ENCODE measurements around the gene FAM110D.
A peak's percentile ranks its signal among the peaks of the same experiment; 100 is the strongest.

FAM110D gene

DNA sequence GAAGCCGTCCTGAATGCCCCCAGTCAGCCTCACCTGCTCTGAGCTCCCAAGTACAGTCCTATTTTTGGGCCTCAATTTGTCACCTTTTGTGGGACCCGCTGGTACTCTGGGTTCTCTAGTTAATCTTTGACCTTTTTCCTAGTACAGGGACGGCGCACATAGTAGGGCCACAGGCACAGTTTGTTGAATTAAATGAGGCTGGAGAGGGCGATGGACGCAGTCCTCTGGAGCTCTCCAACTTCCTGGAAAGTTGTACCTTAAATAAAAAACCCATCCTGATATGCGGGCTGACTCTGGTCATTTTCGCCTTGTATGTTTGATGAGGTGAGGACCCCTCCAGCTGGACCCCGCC, 4.8 kb downstream of the FAM110D start:
- no peak for DNase-seq (ENCODE audit: low spot score)

DNA sequence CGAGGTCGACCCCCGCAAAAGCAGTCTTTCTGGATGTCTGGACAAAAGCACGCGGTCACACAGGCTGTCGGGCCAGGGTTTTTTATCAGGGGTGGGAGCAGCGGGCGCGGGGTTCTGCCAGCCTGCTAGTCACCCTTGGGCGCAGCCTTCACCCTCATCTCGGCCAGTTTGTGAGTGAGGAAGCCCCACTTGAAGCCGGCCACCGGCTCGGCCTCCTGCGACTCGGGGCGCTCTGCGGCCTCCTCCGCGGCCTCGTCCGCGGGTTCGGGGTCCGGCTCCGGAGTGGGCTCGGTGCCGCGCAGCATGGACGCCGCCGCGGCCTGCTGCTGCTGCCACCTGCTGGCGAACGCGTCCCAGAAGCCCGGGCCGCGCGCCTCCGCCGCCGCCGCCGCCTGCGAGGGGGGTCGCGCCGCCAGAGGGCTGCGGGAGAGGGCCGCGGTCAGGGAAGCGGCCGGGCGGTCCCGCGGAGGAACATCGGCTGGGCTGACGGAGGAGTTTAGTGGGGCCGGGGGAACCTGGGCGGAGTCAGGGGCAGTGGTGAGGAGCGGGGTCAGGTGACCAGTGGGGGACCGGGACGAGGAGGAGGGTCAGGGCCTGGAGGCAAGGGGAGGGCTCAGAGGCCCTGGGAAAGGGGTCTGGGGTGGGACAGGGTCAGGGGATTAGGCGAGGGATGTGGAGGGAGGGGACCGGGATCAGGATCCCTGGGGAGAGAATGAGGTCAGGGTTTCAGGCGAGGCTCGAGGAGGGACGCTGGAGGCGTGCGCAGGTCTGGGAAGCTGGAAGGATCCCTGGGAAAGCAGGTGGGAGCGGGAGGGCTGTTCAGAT, 5.4 kb downstream of the FAM110D start:
- peak; percentile 56 for DNase-seq (ENCODE audit: low spot score)

DNA sequence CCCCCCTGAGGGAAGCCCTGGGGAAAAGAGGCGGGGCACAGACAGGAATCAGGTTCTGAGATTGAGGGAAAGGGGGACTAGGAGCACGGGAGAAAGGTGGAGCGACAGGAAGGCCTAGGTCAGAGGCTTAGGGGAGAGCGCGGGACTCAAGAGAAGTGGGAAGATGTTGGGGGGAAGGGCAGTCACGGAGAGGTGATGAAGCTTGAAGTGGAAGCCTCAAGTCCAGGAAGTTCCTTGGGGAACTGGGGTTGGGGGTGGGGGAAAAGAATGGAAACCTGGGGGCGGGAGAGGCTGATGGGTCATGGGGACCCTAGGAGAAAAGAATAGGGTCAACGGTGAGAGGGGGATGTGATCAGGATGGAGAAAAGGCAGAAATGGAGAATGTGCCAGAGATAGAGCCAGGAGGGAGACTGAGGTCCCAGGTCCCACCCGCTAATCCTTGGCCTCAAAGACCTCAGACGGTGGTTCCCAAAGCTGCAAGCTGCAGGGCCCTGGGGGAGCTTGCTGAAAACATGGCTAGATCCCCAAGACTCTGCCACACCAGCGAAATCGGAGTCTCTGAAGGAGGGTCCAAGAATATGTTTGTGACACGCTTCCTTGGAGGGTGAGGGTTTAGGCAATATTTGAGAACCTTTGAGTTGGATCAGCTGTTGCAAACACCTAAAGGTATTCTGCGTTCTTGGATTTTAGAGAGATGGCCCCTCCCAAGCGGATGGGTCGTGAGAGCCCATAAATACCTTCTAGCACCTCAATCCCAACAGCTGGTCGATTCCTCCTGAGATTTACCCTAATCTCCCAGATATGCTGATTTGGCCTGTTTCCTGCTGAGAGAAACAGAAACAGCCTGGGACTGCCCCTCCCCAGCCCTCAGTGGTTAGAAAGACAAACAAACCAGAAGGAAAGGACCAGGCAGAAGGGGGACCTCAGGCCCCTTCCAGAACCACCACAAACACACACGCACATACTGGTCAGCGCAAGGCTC, 6.3 kb downstream of the FAM110D start:
- no peak for DNase-seq (ENCODE audit: low spot score)

DNA sequence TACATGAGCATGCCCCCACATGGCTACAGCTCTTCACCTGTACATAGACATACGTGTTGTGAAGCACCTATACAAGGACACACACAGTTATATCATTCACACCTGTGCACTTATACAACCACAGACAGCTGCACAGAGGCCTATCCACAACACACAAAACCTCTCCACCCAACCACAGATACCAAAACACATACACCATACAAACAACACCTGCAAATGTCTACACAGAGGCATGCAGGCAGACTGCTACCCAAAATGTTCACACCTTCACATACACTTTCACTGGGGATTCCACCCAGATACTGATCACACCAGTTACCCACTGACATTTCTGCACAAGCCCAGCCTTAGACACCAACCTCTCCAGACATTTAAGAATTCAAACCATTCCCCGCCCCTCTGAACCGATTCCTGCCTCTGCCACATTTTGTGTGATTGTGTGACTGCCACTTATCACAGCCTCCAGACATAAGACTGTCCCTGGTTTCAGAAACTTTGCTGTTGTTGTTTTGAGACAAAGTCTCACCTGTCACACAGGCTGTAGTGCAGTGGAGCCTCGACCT, 7.9 kb downstream of the FAM110D start:
- no peak for DNase-seq (ENCODE audit: low spot score)

DNA sequence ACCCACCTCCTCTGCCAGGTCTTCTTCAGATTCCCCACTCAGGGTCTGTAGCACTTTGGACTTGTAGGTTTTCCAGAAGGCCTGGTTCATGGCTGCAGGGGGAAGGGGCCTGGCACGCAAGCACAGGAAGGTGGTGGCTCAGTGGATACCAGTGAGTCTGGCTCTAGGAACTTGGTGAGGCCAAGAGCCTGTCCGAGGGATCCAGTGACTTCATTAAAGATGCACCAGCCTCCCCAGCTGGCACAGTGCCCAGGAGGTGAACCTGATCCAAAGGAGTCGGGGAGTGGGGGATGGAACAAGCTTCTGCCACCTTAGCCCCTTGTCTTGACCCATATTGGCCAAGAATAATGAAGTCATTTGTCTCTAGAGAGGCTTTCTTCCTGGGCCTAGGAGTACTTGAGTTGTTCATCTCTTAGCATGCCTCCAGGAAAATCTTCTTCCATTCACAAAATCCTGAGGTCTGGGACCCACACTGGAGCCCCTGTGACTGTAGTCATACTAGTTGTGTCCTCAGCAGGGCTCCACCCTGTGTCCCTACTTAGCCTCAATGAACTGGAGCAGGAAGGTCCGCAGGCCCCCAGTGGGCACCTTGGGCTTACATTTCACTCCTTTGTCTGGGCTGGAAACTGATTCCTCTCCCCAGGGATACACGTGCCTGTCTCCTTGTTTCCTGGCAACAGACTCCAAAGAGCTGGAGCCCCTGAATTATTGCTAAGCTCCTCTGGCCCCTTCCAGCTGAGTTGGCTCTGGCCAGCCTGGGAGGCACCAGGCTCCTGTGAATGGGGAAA, 9.7 kb downstream of the FAM110D start, which contains the start of gene C1orf232:
Gene C1orf232, minus strand, starts transcription at position 554 of the 788 bp plus-strand sequence. Its CDS starts 464 bp downstream, at position 90.
- DNase-seq (ENCODE audit: low spot score) = no peak

DNA sequence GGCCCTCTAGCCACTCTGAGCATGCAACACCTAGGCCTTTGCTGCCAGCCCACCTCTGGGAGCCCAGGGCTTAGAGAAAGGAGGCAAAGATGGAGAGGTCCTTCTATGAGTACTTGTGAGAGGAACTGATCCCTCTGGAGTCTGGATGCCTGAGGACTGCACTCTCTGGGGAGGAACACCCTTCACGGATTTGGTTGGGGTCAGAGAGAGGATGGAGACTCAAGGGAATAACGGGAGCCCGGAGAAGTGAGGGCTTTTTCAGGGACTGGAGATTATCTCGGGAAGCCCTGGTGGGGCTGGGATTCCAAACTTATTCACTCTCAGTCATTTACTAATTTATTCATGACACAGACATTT, 10.3 kb downstream of the FAM110D start:
- DNase-seq (ENCODE audit: low spot score) = no peak

DNA sequence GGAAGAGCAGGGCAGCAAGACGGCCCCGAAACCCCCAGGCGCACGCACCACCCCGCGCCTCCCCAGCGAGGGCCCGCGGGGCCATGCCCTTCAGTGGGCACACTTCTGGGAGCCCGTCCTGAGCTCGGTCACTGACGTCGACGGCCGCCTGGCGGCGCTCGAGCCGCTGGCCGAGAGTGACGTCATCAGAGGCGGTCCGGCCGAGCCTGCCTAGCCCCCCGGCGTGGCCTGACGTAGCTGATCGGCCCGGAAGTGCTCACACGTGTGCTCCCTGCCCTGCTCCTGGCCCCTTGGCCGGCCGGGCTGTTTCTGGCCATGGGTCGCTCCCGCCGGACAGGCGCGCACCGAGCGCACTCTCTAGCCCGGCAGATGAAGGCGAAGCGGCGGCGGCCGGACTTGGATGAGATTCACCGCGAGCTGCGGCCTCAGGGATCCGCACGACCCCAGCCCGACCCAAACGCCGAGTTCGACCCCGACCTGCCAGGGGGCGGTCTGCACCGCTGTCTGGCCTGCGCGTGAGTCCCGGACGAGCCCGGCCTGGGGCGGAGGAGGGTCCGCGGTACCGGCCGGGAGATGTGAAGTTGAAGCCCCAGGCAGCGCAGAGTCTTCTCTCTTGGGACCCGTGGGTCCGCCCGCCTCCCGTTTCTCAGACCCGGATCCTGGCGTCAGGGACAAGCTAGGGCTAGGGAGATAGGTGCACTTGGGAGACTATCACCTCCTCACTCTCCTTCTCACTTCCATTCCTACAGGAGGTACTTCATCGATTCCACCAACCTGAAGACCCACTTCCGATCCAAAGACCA, 11.0 kb downstream of the FAM110D start, which contains the start of gene ZNF593:
Gene ZNF593, plus strand, starts transcription at position 240 of the 803 bp plus-strand sequence. Its CDS starts 76 bp downstream, at position 316.
- DNase-seq (ENCODE audit: low spot score) = peak; percentile 99

DNA sequence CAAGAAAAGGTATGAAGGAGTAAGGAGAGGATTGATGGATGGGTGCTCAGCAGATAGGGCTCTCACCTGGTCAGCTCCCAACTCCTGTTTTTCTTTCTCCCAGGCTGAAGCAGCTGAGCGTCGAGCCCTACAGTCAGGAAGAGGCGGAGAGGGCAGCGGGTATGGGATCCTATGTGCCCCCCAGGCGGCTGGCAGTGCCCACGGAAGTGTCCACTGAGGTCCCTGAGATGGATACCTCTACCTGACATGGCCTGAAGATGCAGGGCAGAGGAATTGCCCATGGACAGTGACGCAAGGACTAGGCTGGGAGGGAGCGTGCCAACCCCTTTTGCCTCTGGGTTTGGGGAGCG, 11.6 kb downstream of the FAM110D start:
- no peak for DNase-seq (ENCODE audit: low spot score)

DNA sequence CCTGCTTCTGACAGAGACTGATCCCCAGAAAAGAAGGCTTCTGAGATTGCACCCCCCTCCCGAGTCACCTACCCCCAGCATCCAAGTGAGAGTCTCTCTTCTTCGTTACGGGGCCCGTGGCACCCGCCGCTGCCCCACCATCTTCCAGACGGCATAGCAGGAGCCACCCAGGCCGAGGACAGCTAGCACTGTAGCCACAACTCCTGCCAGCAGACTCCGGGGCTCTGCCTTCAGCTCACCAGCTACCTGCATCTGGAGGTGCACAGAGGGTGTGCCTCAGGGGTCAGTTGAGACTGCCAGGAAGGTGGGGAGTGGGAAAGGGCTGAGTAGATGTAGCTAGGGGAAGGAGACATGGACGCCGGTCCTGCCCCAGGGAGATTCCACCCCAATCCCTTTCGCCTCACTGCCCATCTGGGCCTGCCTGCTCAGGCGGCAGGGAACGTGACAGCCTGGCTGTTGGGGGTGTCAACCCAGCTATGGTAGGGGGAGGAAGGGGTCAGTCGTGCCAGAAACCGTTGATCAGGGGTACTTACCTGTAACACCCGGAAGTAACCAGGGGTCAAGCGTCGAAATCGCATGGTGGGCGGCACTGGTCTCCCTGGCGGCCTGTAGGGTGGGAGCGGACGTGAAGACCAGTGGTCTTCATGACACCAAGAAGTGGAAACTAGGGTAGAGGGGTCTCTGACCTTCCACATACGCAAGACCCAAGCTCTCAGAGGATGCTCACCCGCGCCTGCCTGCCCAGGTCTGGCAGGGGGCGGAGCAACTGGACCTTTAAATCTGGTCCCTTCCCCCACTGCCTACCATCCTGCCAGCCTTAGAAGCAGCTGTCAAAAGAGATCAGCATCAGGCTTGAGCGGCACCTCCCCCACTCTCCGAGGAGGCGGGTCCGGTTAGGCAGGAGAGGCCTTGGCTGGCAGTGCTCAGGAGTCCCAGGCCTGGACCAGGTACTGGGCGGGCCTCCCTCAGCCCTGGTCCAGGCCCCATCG, 12.5 kb downstream of the FAM110D start, which contains the start of gene ZNF593OS:
Gene ZNF593OS, minus strand, starts transcription at position 749 of the 989 bp plus-strand sequence. Its CDS starts 171 bp downstream, at position 578.
- DNase-seq (ENCODE audit: low spot score) = no peak

DNA sequence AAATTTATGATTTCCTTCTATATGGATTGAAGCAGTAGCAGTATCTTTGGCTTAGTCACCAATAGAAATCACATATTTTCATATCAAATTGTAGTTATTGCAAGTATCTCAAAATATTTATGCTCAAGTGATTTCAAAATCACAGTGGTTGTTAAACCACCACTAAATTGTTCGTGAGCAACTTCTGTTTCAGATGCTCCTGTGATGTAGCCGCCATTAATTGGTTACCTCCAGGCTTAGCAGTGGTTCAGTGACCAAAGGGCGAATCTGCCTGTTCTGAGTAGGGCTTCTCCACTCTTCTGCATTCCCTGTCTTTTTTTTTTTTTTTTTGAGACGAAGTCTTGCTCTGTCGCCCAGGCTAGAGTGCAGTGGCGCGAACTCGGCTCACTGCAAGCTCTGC, 16.5 kb downstream of the FAM110D start:
- DNase-seq (ENCODE audit: low spot score) = no peak

DNA sequence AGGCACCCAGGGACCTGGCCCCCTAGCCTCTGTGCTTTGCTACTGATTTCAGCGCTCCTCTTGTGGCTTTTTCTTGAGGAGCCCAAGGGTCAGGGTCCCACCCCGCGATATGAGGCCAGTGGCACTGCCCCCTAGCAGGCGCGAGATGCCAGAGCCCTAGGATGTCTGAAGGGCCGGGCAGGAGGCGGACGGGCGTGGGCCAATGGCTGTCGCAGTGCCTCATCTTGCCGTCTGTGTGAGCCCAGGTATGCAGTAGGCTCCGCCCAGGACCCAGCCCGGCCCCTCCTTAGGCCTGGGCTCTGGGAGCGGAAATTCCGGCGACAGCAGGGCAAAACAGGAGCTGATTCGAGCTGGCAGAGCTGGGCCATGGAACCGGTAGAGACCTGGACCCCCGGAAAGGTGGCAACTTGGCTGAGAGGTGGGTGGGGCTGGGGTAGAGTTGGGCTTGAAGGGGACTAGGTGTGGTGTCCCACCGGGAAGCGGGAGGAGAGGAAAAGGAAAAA, 18.4 kb downstream of the FAM110D start, which contains the start of gene CNKSR1:
Gene CNKSR1, plus strand, starts transcription at position 310 of the 503 bp plus-strand sequence. Its CDS starts 57 bp downstream, at position 367.
- DNase-seq (ENCODE audit: low spot score) = no peak

DNA sequence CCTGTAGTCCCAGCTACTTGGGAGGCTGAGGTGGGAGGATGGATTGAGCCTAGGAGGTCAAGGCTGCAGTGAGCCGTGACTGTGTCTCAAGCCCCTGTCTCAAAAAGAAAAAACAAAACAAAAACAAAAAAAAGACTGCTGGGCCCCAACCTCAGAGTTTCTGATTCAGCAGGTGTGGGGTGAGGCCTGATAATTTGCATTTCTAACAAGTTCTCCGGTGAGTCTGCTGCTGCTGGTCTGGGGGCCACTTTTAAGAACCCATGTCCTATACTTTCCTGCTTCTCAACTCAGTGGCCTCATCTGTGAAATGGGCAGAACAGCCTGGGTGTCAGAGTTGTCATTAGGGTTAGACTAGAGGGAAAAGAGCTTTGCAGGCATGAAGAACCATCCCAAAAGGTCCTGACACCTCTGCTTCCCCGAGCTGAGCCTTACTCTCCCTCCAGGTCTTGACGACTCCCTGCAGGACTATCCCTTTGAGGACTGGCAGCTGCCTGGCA, 21.2 kb downstream of the FAM110D start:
- no peak for DNase-seq (ENCODE audit: low spot score)

DNA sequence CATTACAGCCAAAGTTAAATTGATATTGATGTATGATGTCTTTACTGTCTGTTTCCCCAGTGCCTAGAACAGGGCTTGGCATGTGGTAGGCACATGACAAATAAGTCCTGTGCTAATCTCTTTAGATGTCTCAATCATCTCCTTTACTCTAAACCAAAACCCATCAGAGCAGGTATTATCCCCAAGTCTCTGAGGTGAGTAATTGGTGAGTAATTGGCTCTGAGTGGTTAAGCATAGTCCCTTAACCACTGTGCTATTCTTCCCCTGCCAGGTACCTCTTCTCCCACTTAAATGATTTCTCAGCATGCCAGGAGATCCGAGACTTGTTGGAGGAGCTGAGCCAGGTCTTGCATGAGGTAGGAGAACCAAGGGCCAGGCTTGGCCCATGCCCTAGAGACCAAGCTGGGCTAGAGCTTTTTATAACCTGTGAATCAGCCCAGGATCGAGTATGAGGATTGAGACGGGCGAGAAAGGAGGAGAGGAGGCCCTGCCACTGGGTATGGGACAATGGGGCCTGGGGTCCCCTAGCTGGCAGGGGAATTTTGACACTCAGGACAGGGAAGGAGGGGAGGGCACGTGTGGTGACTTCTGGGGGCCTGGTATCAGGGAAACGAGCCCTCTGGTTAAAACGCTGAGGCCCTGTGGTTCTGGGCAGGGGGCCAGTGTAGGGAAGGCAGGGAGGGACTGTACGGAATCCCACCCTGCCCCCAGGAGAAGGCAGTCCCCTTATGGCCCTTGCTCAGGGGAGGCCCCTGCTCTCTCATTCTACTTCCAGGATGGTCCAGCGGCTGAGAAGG, 22.9 kb downstream of the FAM110D start:
- no peak for DNase-seq (ENCODE audit: low spot score)

DNA sequence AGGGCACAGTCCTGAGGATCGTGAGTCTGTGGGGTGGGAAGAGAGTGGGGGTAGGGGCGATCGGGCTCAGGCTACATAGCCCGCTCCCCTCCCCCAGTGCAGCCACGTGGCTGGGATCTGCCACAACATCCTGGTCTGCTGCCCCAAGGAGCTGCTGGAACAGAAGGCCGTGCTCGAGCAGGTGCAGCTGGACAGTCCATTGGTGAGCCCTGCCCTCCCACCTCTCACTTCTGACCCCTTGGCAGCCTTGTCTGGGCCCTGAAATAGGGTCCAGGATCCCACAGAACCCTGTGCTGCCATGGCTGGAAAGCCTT, 23.5 kb downstream of the FAM110D start:
- DNase-seq (ENCODE audit: low spot score) = no peak

DNA sequence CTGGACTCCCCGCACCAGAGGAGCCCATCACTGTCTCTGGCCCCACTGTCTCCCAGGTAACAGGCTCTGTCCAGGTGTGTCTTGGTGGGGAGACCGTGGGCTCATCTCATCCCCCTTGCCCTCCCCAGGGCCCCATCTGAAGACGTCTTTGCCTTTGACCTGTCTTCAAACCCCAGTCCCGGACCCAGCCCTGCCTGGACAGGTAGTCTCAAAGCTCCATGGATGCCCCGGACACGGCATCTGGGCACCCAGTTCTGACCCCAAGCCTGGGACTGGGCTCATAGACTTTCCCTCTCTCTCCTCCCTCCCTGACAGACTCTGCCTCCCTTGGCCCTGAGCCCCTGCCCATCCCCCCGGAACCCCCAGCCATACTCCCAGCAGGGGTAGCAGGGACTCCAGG, 25.2 kb downstream of the FAM110D start:
- DNase-seq (ENCODE audit: low spot score) = no peak

DNA sequence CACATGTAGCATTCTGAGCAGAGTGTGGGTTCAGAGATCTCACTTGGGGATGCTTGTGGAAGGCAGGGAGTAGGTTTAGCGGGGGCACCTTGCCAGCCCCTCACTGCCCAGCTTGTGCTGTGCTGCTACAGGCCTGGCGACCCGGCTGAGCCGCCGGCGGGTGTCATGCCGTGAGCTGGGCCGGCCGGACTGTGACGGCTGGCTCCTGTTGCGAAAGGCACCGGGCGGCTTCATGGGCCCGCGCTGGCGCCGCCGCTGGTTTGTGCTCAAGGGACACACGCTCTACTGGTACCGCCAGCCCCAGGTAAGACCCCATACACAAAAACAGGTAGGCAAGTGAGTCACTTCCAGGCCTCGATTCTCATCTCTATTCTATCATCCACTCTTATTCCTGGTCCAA, 26.0 kb downstream of the FAM110D start:
- no peak for DNase-seq (ENCODE audit: low spot score)

DNA sequence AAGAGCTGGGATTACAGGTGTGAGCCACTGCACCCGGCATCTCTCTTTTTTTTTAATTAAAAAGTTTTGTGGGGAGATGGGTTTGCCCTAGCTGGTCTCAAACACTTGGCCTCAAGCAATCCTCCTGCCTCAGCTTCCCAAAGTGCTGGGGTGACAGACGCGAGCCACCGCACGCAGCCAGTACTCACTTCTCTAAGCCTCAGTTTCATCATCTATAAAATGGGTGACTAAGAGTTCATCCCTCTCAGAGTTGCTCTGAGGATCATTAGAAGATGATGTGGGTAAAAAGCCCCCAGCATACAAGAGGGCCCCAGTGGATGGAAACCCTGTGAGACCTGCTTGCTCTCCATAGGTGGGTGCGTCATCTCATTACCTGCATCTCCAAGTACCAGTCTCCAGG, 29.0 kb downstream of the FAM110D start:
- no peak for DNase-seq (ENCODE audit: low spot score)

DNA sequence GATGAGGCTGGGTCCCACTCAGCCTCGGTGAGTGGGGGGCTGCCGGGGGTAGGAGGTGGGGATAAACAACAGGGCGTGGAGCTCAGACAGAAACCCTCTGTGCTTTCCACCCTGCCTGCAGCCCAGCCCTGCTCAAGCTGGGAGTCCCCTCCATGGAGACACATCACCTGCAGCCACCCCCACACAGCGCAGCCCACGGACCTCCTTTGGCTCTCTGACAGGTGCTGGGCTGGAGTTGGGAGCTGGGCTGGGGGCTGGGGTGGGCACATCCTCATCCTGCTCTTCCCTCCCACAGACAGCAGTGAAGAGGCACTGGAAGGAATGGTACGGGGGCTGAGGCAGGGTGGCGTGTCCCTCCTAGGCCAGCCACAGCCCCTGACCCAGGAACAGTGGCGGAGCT, 29.6 kb downstream of the FAM110D start:
- no peak for DNase-seq (ENCODE audit: low spot score)

All from AG08395 (cell line).